GM21825 (cell line): Measurements from ENCODE around the gene MCCD1.
"Not testable (repeated sequence)": the region's sequence is repeated elsewhere in the genome, so short reads cannot be mapped to it uniquely, and the experiment has no call there.

Source experiments
- ATAC-seq: cut with Tn5 transposase; IDR thresholded peaks from one replicate; pipeline ENCODE4 v1.9.1; 2021; ENCODE audit warnings: mild to moderate bottlenecking, moderate library complexity; ENCODE audit not compliant: unreplicated experiment

Gene MCCD1, protein sequence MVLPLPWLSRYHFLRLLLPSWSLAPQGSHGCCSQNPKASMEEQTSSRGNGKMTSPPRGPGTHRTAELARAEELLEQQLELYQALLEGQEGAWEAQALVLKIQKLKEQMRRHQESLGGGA

DNA sequence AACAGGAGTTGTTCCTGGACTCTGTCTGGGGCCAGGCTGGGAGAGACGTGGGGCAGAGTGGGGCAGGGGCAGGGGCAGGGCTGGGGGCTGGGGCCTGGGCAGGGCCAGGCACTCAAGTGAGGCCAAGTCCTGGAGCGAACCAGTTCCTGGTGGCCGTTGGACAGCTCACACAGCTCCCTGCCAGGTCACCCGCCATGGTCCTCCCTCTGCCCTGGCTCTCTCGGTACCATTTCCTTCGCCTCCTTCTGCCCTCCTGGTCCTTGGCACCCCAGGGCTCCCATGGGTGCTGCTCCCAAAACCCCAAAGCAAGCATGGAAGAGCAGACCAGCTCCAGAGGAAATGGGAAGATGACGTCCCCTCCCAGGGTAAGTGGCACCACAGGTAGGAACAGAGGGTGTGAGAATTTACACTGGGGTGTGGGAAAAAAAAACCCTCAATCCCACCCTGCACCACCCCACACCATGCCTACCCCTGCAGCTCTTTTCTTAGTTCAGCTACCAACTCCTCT is at the start of gene MCCD1:
Gene MCCD1, plus strand, starts transcription at position 142 of the 508 bp plus-strand sequence. Its CDS starts 53 bp downstream, at position 195.
- no peak for ATAC-seq

GRCh38 chr6:31479151-31479932 is 49.4 kb upstream of the MCCD1 start:
- ATAC-seq = no peak

DNA sequence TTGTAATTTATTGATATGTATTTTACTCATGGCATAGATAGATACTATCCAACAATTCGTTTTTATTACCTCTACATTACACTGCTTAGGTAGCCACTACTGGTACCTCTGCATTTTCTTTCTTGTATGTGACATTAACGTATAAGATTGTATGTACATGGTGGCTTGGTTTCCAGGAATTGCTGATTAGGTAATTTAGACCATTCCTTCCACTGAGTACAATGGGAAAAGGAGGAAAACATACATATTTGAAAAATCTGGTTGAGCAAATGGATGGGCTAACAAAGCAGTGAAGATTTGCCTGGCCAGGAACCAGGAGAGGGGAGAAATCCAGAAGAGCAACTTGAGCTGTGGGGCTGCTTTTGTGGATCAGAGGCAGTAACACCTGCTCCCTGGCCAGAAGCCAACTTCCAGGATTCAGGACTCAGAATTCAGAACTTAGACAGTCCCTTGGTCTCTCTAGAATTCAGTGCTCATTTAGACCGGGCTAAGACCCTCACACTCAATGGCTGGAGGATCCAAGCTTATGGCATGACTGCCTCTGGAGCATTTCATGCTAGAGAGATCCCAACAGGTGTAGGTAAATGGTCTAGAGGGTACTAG is 48.7 kb upstream of the MCCD1 start:
- ATAC-seq = no peak

DNA sequence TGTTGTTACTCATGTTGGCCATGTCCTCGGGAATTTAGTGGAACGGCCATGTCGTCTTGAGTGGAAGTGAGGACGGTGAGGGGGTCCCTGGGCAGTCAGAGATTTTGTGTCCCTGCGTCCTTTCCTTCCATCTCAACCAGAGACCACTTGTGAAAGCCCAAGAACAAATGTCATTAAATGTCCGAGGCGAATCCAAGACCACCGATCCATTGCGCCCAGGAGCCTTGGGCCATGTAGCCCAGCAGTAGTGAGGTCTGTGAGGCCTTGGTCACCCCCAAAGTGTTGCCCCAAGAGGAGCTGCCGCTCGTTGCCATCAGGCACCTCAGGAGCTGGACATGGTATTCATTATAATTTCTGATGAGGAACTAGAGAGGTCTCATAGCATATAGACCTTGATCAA is 48.2 kb upstream of the MCCD1 start:
- no peak for ATAC-seq

DNA sequence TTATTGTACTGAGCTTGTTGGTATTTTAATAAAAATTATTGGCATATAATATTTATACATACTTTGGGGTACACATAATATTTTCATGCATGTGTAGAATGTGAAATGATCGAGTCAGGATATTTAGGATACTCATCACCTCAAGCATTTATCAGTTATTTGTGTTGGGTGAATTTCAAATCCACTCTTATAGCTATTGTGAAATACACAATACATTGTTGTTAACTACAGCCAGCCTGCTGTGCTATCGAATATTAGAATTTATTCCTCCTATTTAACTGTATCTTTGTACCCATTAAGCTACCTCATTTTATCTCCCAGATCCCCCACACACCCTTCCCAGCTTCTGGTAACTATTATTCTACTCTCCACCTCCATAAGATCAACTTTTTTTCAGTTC is 45.4 kb upstream of the MCCD1 start:
- ATAC-seq = no peak

- ATAC-seq = no peak
Observed at GRCh38 chr6:31485055-31485454, 43.7 kb upstream of the MCCD1 start.

DNA sequence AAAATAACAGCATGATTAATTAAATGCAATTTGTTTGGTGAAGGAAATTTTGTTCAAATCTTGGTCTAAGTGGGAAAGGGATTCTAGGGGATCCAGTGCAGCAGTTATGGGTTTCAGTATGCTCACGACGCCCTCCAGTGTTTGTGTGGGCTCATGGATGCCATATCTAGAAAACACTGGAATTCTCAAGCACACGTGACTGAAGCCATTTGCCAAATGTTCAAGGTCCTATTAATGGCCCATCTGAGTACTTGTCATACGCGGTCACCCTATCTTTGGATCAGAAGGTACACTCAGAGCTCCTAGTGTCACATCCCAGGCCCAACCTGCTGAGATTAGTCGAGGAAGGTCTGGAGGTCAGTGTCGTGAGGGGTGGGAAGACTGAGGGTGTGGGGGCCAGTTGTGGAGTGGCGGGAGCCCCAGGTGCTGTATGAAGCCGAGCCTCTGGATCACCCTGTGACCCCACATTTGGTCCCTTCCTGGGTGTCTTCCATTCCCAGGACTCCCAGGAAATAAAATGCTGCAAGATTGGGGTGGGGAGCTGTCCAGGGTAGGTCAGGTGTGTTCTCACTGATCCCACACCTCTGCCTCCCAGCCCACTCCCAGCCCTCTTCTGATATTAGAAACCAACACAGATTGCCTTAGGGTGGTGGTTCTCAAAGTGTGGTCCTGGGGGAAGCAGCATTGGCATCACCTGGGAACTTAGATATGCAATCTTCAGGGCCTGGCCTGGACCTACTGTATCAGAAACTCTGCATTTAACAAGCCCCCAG is 42.5 kb upstream of the MCCD1 start:
- ATAC-seq = not testable (repeated sequence)

- ATAC-seq = not testable (repeated sequence)
Observed at GRCh38 chr6:31487674-31488073, 41.1 kb upstream of the MCCD1 start.

GRCh38 chr6:31489086-31489485 is 39.7 kb upstream of the MCCD1 start:
- no peak for ATAC-seq

GRCh38 chr6:31490115-31490873 is 38.5 kb upstream of the MCCD1 start:
- ATAC-seq = no peak

- not testable (repeated sequence) for ATAC-seq
Observed at GRCh38 chr6:31493550-31493874, 35.2 kb upstream of the MCCD1 start.

GRCh38 chr6:31493875-31494694 is 34.7 kb upstream of the MCCD1 start:
- ATAC-seq = peak; percentile 45

DNA sequence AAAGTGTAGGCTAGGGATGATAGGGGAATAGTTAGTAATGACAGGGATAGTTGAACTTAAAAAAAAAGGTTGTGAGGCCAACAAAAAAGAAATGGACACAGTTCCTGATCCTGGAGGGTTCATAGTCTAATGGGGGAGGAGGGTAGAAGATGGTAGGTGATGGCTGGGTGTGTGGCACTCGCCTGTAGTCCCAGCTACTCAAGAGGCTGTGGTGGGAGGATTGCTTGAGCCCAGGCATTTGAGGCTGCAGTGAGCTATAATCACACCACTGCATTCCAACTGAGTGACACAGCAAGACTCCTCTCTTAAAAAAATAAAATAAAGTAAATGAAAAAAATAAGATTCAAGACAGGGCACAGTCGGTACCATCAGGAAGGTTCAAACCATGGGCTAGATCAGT is 33.2 kb upstream of the MCCD1 start:
- ATAC-seq = no peak

- ATAC-seq = not testable (repeated sequence)
Observed at GRCh38 chr6:31496826-31497225, 31.9 kb upstream of the MCCD1 start.

DNA sequence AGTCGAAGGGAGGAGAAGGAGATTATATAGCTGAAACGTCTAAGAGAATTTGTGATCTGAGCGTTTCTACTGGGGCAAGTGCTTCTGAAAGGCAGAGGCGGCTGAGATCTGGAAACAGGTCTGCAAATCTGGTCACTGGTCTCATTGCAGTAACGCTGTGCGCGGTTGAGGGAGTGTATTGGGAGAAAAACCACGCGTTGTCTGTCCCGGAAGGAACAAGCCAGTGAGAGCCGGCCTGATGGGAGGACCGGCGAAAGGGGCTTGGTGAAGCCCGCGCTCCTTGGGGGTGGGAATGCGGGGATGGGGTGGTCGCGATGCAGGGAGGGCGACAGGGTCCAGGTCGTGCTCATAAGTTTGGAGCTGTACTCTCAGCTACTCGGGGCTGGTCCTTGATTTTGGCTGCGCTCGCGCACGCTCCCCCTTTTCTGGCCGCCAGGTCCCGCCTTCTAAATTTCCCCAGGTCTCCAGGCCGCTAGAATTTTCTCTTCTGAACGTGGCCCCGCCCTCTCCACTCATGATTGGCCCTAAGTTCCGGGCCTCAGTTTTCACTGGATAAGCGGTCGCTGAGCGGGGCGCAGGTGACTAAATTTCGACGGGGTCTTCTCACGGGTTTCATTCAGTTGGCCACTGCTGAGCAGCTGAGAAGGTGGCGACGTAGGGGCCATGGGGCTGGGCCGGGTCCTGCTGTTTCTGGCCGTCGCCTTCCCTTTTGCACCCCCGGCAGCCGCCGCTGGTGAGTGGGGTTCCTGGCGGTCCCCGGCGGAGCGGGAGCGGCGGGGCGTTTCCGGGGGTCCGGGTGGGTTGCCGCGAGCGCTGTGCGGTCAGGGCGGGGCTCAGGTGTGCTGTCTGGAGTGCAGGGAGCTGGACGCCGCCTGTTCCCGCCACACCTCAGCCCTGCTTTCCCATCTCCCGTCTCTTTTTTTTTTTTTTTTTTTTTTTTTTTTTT is 31.0 kb upstream of the MCCD1 start, which contains the start of gene MICB:
Gene MICB, plus strand, starts transcription at position 615 of the 946 bp plus-strand sequence. Its CDS starts 49 bp downstream, at position 664.
- ATAC-seq = peak; percentile 47

- ATAC-seq = no peak
Observed at GRCh38 chr6:31498748-31499147, 30.0 kb upstream of the MCCD1 start.

- not testable (repeated sequence) for ATAC-seq
Observed at GRCh38 chr6:31499648-31500047, 29.1 kb upstream of the MCCD1 start.

GRCh38 chr6:31502586-31502985 is 26.2 kb upstream of the MCCD1 start:
- no peak for ATAC-seq
